ENCODE results near the gene NPIPA1. TPM values are rescaled to one million over a fixed set of nuclear protein-coding genes. Genes with fewer than 3 reads are reported as not detected.
A peak's percentile ranks its signal among the peaks of the same experiment; 100 is the strongest.
"Not testable (repeated sequence)": the region's sequence is repeated elsewhere in the genome, so short reads cannot be mapped to it uniquely, and the experiment has no call there.

The NPIPA1 gene
- total RNA-seq, 1 donor from 2014 or later, result 91.6 TPM

GRCh38 chr16:14963281-14964173 is 26.3 kb downstream of the NPIPA1 start:
- Histone ChIP-seq H3K4me1 (no peaks in the 10 kb centered on the region), H3K36me3 (no peaks in the 10 kb centered on the region), H3K27me3 (no peaks in the 10 kb centered on the region), H3K27ac (no peak overlapping the region), H3K4me3 (no peak overlapping the region), H3K9me3 (no peaks in the 10 kb centered on the region)
- intact Hi-C loops (cut with DNase I), result no loop called here
- TF ChIP-seq CTCF (IDR thresholded peaks at IDR 0.05), result no peak
- peak; percentile 28 for ATAC-seq
- no peak for DNase-seq

- H3K4me3 ChIP-seq, result no peak overlapping the region
- no peaks in the 10 kb centered on the region for H3K27me3 ChIP-seq
- no peak for TF ChIP-seq CTCF (IDR thresholded peaks at IDR 0.05)
- DNase-seq (no peak), ATAC-seq (no peak)
- no peaks in the 10 kb centered on the region for H3K4me1 ChIP-seq
- no peaks in the 10 kb centered on the region for H3K36me3 ChIP-seq
- intact Hi-C loops (cut with DNase I), result no loop called here
- no peak overlapping the region for H3K27ac ChIP-seq
- no peaks in the 10 kb centered on the region for H3K9me3 ChIP-seq
These were observed 28.1 kb downstream of the NPIPA1 start for GRCh38 chr16:14965328-14965727.

- H3K4me1 ChIP-seq; H3K36me3 ChIP-seq; DNase-seq; H3K4me3 ChIP-seq; H3K9me3 ChIP-seq; H3K27me3 ChIP-seq; intact Hi-C loops (cut with DNase I); ATAC-seq; H3K27ac ChIP-seq: not testable (repeated sequence)
These were observed 32.6 kb downstream of the NPIPA1 start for GRCh38 chr16:14969795-14970194.

- H3K36me3 ChIP-seq; H3K4me3 ChIP-seq; H3K9me3 ChIP-seq; DNase-seq; H3K27ac ChIP-seq; ATAC-seq; H3K27me3 ChIP-seq; intact Hi-C loops (cut with DNase I): not testable (repeated sequence)
- H3K4me1 ChIP-seq, result peaks cover 16% of the 10 kb centered on the region
These were observed 34.5 kb downstream of the NPIPA1 start for GRCh38 chr16:14971621-14972228.

GRCh38 chr16:14973785-14974322 is 36.6 kb downstream of the NPIPA1 start:
- DNase-seq; H3K36me3 ChIP-seq; H3K9me3 ChIP-seq; ATAC-seq; H3K27ac ChIP-seq; intact Hi-C loops (cut with DNase I); H3K27me3 ChIP-seq: not testable (repeated sequence)
- H3K4me1 ChIP-seq, result peaks cover 23% of the 10 kb centered on the region
- H3K4me3 ChIP-seq, result peak overlapping the region; percentile 93

GRCh38 chr16:14974331-14974655 is 37.0 kb downstream of the NPIPA1 start:
- ATAC-seq; DNase-seq; intact Hi-C loops (cut with DNase I); H3K9me3 ChIP-seq; H3K36me3 ChIP-seq; H3K27me3 ChIP-seq: not testable (repeated sequence)
- Histone ChIP-seq H3K4me3 (peak overlapping the region; percentile 93), H3K27ac (peak overlapping the region; percentile 93), H3K4me1 (peaks cover 23% of the 10 kb centered on the region)

- DNase-seq, result peak; percentile 99
- intact Hi-C loops (cut with DNase I), result not testable (repeated sequence)
- H3K27ac ChIP-seq, result peak within 1 kb of the TSS; percentile 93
These were observed 37.6 kb downstream of the NPIPA1 start, which contains the start of gene PDXDC1 for GRCh38 chr16:14974656-14975417. PDXDC1 (plus strand) TSS chr16:14975026; CDS start chr16:14975200, 174 bp downstream.

More at GRCh38 chr16:14974656-14975417, 37.6 kb downstream of the NPIPA1 start, which contains the start of gene PDXDC1:
- not testable (repeated sequence) for H3K27me3 ChIP-seq, H3K9me3 ChIP-seq, H3K36me3 ChIP-seq
- ATAC-seq, result peak; percentile 97
- H3K4me3 ChIP-seq, result peak within 1 kb of the TSS; percentile 93
- H3K4me1 ChIP-seq, result peaks cover 23% of the 10 kb centered on the region
